Natural killer cell treated with Interleukin-12 subunit alpha and Interleukin-12 subunit beta and Interleukin-15 and Interleukin-18, amount 100 ng/mL, for 72 hours (primary cell): Measurements from ENCODE around the gene ZWINT. TPM values are rescaled to one million over a fixed set of nuclear protein-coding genes. Genes with fewer than 3 reads are reported as not detected.

ENCODE experiments used
- ATAC-seq, 2 donors: fragments of 150-1000 bp; cut with Tn5 transposase in 1 of 2; sonication (Bioruptor Pico), chemical (Tn5 transposase) in 1 of 2; 2 replicates each; pipeline ENCODE4 v1.10.0; 2021
- DNase-seq: peaks from one replicate; pipeline ENCODE4 v3.0.0; 2022; ENCODE audit warnings: low spot score
- H3K27ac Mint-ChIP-seq, 2 donors: 1 replicate in 1 of 2; 2 replicates in 1 of 2; pipeline ENCODE4 v1.8.0; 2022; ENCODE audit warnings: mixed read lengths in 2 of 2, mild to moderate bottlenecking in 1 of 2, moderate library complexity in 1 of 2
- H3K27me3 Mint-ChIP-seq, 2 donors: 1 replicate in 1 of 2; 2 replicates in 1 of 2; pipeline ENCODE4 v1.8.0; 2022; ENCODE audit warnings: mixed read lengths in 2 of 2
- H3K36me3 Mint-ChIP-seq: one replicate; pipeline ENCODE4 v1.8.0; 2022; ENCODE audit warnings: mixed read lengths
- H3K4me1 Mint-ChIP-seq, 2 donors: 1 replicate in 1 of 2; 2 replicates in 1 of 2; pipeline ENCODE4 v1.8.0; 2022; ENCODE audit warnings: low read depth in 2 of 2, mixed read lengths in 2 of 2, mild to moderate bottlenecking in 1 of 2
- H3K4me3 Mint-ChIP-seq: one replicate; pipeline ENCODE4 v1.8.0; 2022; ENCODE audit warnings: mixed read lengths
- H3K9me3 Mint-ChIP-seq: 2 replicates; pipeline ENCODE4 v1.8.0; 2022; ENCODE audit warnings: mixed read lengths
- total RNA-seq, 2 donors: library from RNA; stranded (reverse); gene quantifications; one replicate each; pipeline ENCODE4 v1.2.3, GENCODE V29; 2022

The ZWINT gene
- total RNA-seq, 2 donors from 2014 or later = 59.5 to 120 TPM

GRCh38 chr10:56319386-56319785 is 41.7 kb downstream of the ZWINT start:
- no peak for DNase-seq
- no peaks in the 10 kb centered on the region for H3K4me1 Mint-ChIP-seq
- ATAC-seq = no peak
- H3K27me3 Mint-ChIP-seq = no peaks in the 10 kb centered on the region
- peaks cover 8% of the 10 kb centered on the region for H3K36me3 Mint-ChIP-seq
- H3K4me3 Mint-ChIP-seq = no peak overlapping the region
- H3K9me3 Mint-ChIP-seq = peaks cover 14% of the 10 kb centered on the region
- no peak overlapping the region for H3K27ac Mint-ChIP-seq

DNA sequence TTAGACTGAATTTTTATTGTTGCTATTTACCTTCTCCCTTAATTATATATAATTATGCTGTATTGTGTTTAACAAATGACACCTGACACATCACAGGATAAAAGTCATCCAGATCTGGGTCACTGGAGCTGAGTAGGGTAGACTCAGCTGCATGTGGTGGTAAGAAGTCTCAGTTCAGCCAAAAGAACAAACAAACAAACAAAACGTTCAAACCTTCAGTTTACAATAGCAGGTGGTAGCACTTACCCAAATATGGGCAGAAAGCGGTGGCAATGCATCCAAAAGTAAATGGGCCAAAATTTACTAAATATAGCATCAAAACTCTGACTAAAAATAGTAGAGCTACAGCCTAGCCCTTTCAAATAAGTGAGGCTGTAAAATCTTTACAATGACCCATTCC is 42.2 kb downstream of the ZWINT start:
- Mint-ChIP-seq H3K27ac (no peak overlapping the region), H3K27me3 (no peaks in the 10 kb centered on the region), H3K4me1 (no peaks in the 10 kb centered on the region), H3K9me3 (peaks cover 14% of the 10 kb centered on the region), H3K4me3 (no peak overlapping the region), H3K36me3 (peaks cover 8% of the 10 kb centered on the region)
- DNase-seq (no peak), ATAC-seq (no peak)

DNA sequence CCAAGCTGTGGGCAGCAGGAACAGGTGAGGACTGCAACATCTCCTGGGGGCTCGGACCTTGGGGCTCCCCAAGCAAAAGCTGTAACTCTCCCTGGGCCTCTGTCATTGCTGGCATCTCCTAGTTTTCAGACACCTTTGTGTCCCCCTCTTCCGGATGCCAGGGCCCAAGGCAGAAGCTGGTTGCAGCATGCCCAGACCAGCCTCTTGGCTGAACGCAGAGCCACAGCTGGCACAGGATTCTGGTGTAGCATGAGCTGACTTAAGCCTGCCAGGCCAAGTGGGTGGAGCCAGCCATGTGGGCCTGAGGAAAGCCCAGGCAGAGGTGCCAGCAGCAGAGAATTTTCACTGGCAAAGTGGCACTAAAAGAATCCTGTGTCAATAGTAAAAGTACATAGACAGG is 43.5 kb downstream of the ZWINT start:
- no peaks in the 10 kb centered on the region for H3K4me1 Mint-ChIP-seq
- H3K27ac Mint-ChIP-seq = no peak overlapping the region
- ATAC-seq = no peak

GRCh38 chr10:56316603-56317002 is 44.5 kb downstream of the ZWINT start:
- ATAC-seq (no peak), DNase-seq (no peak)
- no peak overlapping the region for H3K27ac Mint-ChIP-seq
- no peaks in the 10 kb centered on the region for H3K27me3 Mint-ChIP-seq
- H3K4me3 Mint-ChIP-seq = no peak overlapping the region
- H3K36me3 Mint-ChIP-seq = no peaks in the 10 kb centered on the region
- peaks cover 3% of the 10 kb centered on the region for H3K9me3 Mint-ChIP-seq
- H3K4me1 Mint-ChIP-seq = no peaks in the 10 kb centered on the region

More for the DNA sequence above, 43.5 kb downstream of the ZWINT start:
- no peak overlapping the region for H3K4me3 Mint-ChIP-seq
- H3K36me3 Mint-ChIP-seq = no peaks in the 10 kb centered on the region
- H3K27me3 Mint-ChIP-seq = no peaks in the 10 kb centered on the region
- no peak for DNase-seq
- H3K9me3 Mint-ChIP-seq = peaks cover 6% of the 10 kb centered on the region
